Hypothalamus (tissue), 51 donors: ENCODE data around the gene PIM3.
A peak's percentile ranks its signal among the peaks of the same experiment; 100 is the strongest.

ENCODE experiments used
- DNase-seq, 51 donors: peaks; one replicate each; lab custom pipeline; 2025; lab: John Stamatoyannopoulos, UW

PIM3 gene

GRCh38 chr22:49965091-49966040 lies 4.8 kb downstream of the PIM3 start:
- no peak for DNase-seq

- no peak for DNase-seq
These were observed 5.6 kb downstream of the PIM3 start for GRCh38 chr22:49966041-49966773.

GRCh38 chr22:49966774-49967705 lies 6.5 kb downstream of the PIM3 start:
- DNase-seq = peak in 2 of 51 donors; percentile 17 to 54

- DNase-seq = peak in 32 of 51 donors; percentile 35 to 83 (median 60)
These were observed 7.2 kb downstream of the PIM3 start for GRCh38 chr22:49967706-49968208.

- DNase-seq = peak in 1 of 51 donors; percentile 23
These were observed 7.8 kb downstream of the PIM3 start for GRCh38 chr22:49968313-49968830.

GRCh38 chr22:49968831-49969661 lies 8.5 kb downstream of the PIM3 start:
- DNase-seq = peak in 4 of 51 donors; percentile 16 to 30 (median 22)

GRCh38 chr22:49969751-49970527 lies 9.4 kb downstream of the PIM3 start:
- no peak for DNase-seq

GRCh38 chr22:49970528-49971231 lies 10.1 kb downstream of the PIM3 start:
- DNase-seq = peak in 50 of 51 donors; percentile 44 to 96 (median 84)

- peak in 28 of 51 donors; percentile 35 to 81 (median 64) for DNase-seq
These were observed 10.9 kb downstream of the PIM3 start for GRCh38 chr22:49971232-49972162.

GRCh38 chr22:49972163-49973017 lies 11.8 kb downstream of the PIM3 start:
- no peak for DNase-seq

GRCh38 chr22:49973018-49973961 lies 12.7 kb downstream of the PIM3 start:
- DNase-seq = no peak

- no peak for DNase-seq
These were observed 15.2 kb downstream of the PIM3 start for GRCh38 chr22:49975543-49976389.

GRCh38 chr22:49976439-49977175 lies 16.0 kb downstream of the PIM3 start:
- peak in 2 of 51 donors; percentile 27 to 36 for DNase-seq
